Fibroblast of lung (primary cell): Measurements from ENCODE around the gene FCRL4. TPM values are rescaled to one million over a fixed set of nuclear protein-coding genes. Genes with fewer than 3 reads are reported as not detected.

Source experiments
- DNase-seq, 2 donors: peaks; one replicate each; pipeline versions ENCODE4 v3.0.0 to v3.0.0-alpha.2; 2010; ENCODE audit warnings: low read depth in 2 of 2
- H2AFZ ChIP-seq: 2 replicates; pipeline ENCODE4 v1.5.1; 2012; ENCODE audit warnings: low read length, control low read depth, inconsistent platforms
- H3K27ac ChIP-seq: 2 replicates; pipeline ENCODE4 v1.5.1; 2011; ENCODE audit warnings: low read length, control low read depth; ENCODE audit not compliant: insufficient read depth
- H3K27me3 ChIP-seq: 2 replicates; pipeline ENCODE4 v1.5.1; 2011; ENCODE audit warnings: mild to moderate bottlenecking, low read length; ENCODE audit not compliant: control insufficient read depth, insufficient read depth
- H3K36me3 ChIP-seq: 2 replicates; pipeline ENCODE4 v1.5.1; 2011; ENCODE audit warnings: low read length; ENCODE audit not compliant: control insufficient read depth, insufficient read depth
- H3K4me1 ChIP-seq: 2 replicates; pipeline ENCODE4 v1.5.1; 2011; ENCODE audit warnings: low read length; ENCODE audit not compliant: control insufficient read depth, insufficient read depth; ENCODE audit errors: extremely low read depth
- H3K4me2 ChIP-seq: 2 replicates; pipeline ENCODE4 v1.5.1; 2011; ENCODE audit warnings: low read length, control low read depth; ENCODE audit not compliant: insufficient read depth; ENCODE audit errors: extremely low read depth
- H3K4me3 ChIP-seq, 4 experiments: fragments of 200-600 bp in 1 of 4; sonication (generic) in 1 of 4; replicated peaks in 1 of 4; 2 replicates each; pipeline ENCODE4 v1.5.1; 2011 to 2016; ENCODE audit warnings: low read length in 4 of 4, low read depth in 3 of 4, mild to moderate bottlenecking in 3 of 4, control low read depth in 2 of 4, inconsistent platforms in 1 of 4, mixed read lengths in 1 of 4; ENCODE audit not compliant: insufficient read depth in 1 of 4; ENCODE audit errors: control extremely low read depth in 1 of 4
- H3K79me2 ChIP-seq: 2 replicates; pipeline ENCODE4 v1.5.1; 2012; ENCODE audit warnings: mild to moderate bottlenecking, low read length, inconsistent platforms; ENCODE audit not compliant: control insufficient read depth, insufficient read depth
- H3K9ac ChIP-seq: 2 replicates; pipeline ENCODE4 v1.5.1; 2011; ENCODE audit warnings: mild to moderate bottlenecking, low read length, control low read depth; ENCODE audit not compliant: insufficient read depth
- H3K9me3 ChIP-seq: 2 replicates; pipeline ENCODE4 v1.5.1; 2012; ENCODE audit warnings: low read depth, low read length; ENCODE audit not compliant: control insufficient read depth, insufficient read depth
- H4K20me1 ChIP-seq: 2 replicates; pipeline ENCODE4 v1.5.1; 2011; ENCODE audit warnings: low read length; ENCODE audit not compliant: control insufficient read depth, insufficient read depth; ENCODE audit errors: extremely low read depth
- EZH2 ChIP-seq: IDR thresholded peaks from 2 replicates; pipeline ENCODE4 v1.5.1; 2012; ENCODE audit warnings: low read length, control low read depth, mild to moderate bottlenecking; ENCODE audit errors: missing control alignments
- polyA plus RNA-seq, 2 donors: library from polyadenylated mRNA; depleted of rRNA in 1 of 2; stranded (reverse) in 1 of 2; unstranded in 1 of 2; fragments of >200 nt; gene quantifications; 2 replicates each; pipeline ENCODE4 v1.2.1, GENCODE V29; 2011 to 2012; ENCODE audit warnings: missing spikeins in 1 of 2
- total RNA-seq: library from RNA; depleted of rRNA; stranded (reverse); fragments of >200 nt; gene quantifications from 2 replicates; pipeline ENCODE4 v1.2.1, GENCODE V29; 2014
- TF ChIP-seq, protein P1 (sequence below), 2 donors: IDR thresholded peaks in 1 of 2; conservative IDR thresholded peaks in 1 of 2; 1 replicate in 1 of 2; 2 replicates in 1 of 2; pipeline ENCODE4 v1.5.1; 2011 to 2012; ENCODE audit warnings: low read length in 2 of 2, control low read depth in 1 of 2, inconsistent platforms in 1 of 2, low read depth in 1 of 2, mild to moderate bottlenecking in 1 of 2

The FCRL4 gene
- total and polyA plus RNA-seq, 2 donors (not counting 1 experiment from before 2014, with no cell fraction given): not detected

DNA sequence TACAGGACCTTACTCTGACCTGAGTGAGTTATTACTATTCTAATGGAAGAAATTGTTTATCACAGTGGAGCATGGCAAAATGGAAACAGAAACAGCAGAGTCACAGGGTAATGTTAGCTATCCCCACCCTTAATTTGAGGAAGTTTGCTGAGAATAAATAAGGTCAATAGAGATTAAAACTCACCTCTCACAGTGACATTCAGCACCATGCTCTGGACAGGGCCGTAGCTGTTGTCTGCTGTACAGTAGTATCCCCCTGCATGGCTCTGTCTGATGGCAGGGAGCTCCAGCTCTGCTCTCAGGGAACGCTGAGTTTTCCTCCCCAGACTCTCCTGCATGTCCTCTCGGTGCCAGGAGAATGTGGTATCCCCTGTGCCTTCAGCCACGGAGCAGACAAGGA lies 11.9 kb downstream of the FCRL4 start:
- Histone ChIP-seq H2AFZ (no peak overlapping the region), H3K4me2 (no peak overlapping the region), H3K4me1 (no peaks in the 10 kb centered on the region), H3K9ac (no peak overlapping the region), H3K36me3 (no peaks in the 10 kb centered on the region), H3K9me3 (no peaks in the 10 kb centered on the region), H4K20me1 (no peaks in the 10 kb centered on the region), H3K79me2 (no peaks in the 10 kb centered on the region), H3K27ac (no peak overlapping the region), H3K27me3 (no peaks in the 10 kb centered on the region), H3K4me3 (no peak overlapping the region)
- DNase-seq: no peak
- TF ChIP-seq, protein P1, sequence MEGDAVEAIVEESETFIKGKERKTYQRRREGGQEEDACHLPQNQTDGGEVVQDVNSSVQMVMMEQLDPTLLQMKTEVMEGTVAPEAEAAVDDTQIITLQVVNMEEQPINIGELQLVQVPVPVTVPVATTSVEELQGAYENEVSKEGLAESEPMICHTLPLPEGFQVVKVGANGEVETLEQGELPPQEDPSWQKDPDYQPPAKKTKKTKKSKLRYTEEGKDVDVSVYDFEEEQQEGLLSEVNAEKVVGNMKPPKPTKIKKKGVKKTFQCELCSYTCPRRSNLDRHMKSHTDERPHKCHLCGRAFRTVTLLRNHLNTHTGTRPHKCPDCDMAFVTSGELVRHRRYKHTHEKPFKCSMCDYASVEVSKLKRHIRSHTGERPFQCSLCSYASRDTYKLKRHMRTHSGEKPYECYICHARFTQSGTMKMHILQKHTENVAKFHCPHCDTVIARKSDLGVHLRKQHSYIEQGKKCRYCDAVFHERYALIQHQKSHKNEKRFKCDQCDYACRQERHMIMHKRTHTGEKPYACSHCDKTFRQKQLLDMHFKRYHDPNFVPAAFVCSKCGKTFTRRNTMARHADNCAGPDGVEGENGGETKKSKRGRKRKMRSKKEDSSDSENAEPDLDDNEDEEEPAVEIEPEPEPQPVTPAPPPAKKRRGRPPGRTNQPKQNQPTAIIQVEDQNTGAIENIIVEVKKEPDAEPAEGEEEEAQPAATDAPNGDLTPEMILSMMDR (conservative IDR thresholded peaks at IDR 0.05 in 1 of 2, IDR thresholded peaks at IDR 0.05 in 1 of 2; ENCODE audit: low read depth in 1 of 2, low read length in 2 of 2): no peak
- TF ChIP-seq EZH2: no peak

DNA sequence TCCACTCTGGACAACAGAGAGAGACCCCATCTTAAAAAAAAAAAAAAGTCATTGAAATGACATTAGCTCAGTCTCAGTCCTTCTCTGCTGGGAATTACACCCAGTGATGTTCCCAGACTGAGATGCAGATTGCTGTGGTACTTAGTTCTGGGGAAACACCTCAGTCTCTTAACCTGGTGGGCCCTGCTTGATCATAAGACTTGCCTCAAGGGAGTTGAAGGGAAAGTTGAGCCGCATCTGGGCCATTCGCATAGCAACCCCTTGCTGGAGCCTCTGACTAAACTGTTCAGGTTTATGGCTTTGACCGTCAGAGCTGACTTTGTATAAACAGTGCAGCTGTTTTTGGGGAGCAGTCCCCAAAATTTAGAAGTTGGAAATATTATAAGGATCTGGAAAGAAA lies 13.4 kb downstream of the FCRL4 start:
- Histone ChIP-seq H3K9ac (no peak overlapping the region), H3K36me3 (no peaks in the 10 kb centered on the region), H3K4me3 (no peak overlapping the region), H3K79me2 (no peaks in the 10 kb centered on the region), H2AFZ (no peak overlapping the region), H3K4me2 (no peak overlapping the region), H3K27me3 (no peaks in the 10 kb centered on the region), H3K9me3 (no peaks in the 10 kb centered on the region), H3K27ac (no peak overlapping the region), H4K20me1 (no peaks in the 10 kb centered on the region), H3K4me1 (no peaks in the 10 kb centered on the region)
- no peak for TF ChIP-seq EZH2
- TF ChIP-seq, protein P1 (conservative IDR thresholded peaks at IDR 0.05 in 1 of 2, IDR thresholded peaks at IDR 0.05 in 1 of 2; ENCODE audit: low read depth in 1 of 2, low read length in 2 of 2): no peak
- DNase-seq: no peak

DNA sequence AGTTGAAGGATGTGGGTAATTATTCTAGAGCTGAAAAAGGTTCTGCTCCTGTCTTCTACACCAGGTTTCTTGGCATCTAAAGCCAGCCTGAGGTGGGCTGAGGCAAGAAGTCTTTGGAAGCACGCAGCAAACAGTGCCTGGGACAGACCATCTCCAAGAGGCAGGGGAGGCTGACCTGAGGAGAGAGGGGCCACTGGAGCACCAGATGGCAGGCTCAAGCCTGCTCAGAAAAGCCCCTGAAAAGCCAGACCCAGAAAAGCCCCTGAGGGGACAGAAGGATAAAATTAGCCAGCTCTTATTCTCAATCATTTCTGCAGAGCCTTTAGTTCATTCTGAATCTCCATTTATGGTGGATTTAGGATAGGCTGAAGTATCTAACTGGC lies 17.1 kb downstream of the FCRL4 start:
- Histone ChIP-seq H2AFZ (no peak overlapping the region), H4K20me1 (no peaks in the 10 kb centered on the region), H3K27me3 (no peaks in the 10 kb centered on the region), H3K36me3 (no peaks in the 10 kb centered on the region), H3K79me2 (no peaks in the 10 kb centered on the region), H3K4me1 (no peaks in the 10 kb centered on the region), H3K9ac (no peak overlapping the region), H3K9me3 (no peaks in the 10 kb centered on the region), H3K4me2 (no peak overlapping the region), H3K27ac (no peak overlapping the region), H3K4me3 (no peak overlapping the region)
- TF ChIP-seq EZH2: no peak
- TF ChIP-seq, protein P1 (conservative IDR thresholded peaks at IDR 0.05 in 1 of 2, IDR thresholded peaks at IDR 0.05 in 1 of 2; ENCODE audit: low read depth in 1 of 2, low read length in 2 of 2): no peak
- DNase-seq: no peak
